ENCODE results near the gene SEZ6L2.

Gene SEZ6L2

GRCh38 chr16:29900102-29900887, 945 bp upstream of the SEZ6L2 start, which contains the start of gene ASPHD1 (continued):
- TF ChIP-seq ZNF148 (tag by site-specific recombination; IDR thresholded peaks at IDR 0.05; ENCODE audit: borderline replicate concordance) (peak; percentile 69), KLF10 (tag by site-specific recombination; IDR thresholded peaks at IDR 0.05) (peak; percentile 94), ZNF114 (tag by site-specific recombination; IDR thresholded peaks at IDR 0.05) (0 out of 2 replicates have a peak, but pooled peaks have one; percentile 38), ZNF398 (tag by site-specific recombination; IDR thresholded peaks at IDR 0.05) (peak; percentile 100), ZNF266 (tag by site-specific recombination; IDR thresholded peaks at IDR 0.05; ENCODE audit: low read depth) (no peak), ZNF701 (tag by site-specific recombination; IDR thresholded peaks at IDR 0.05) (no peak), ZNF791 (tag by site-specific recombination; IDR thresholded peaks at IDR 0.05) (no peak), ZNF214 (tag by site-specific recombination; IDR thresholded peaks at IDR 0.05; ENCODE audit: borderline replicate concordance) (no peak), ZNF24 (tag by site-specific recombination; IDR thresholded peaks at IDR 0.05) (peak; percentile 50; the same call in 1 of the 2 replicates), PATZ1 (tag by site-specific recombination; IDR thresholded peaks at IDR 0.05) (peak; percentile 97), ZNF23 (tag by site-specific recombination; IDR thresholded peaks at IDR 0.05; ENCODE audit: borderline replicate concordance) (no peak), ZNF16 (tag by site-specific recombination; IDR thresholded peaks at IDR 0.05; ENCODE audit: low read depth) (peak; percentile 93), ZNF341 (tag by site-specific recombination; IDR thresholded peaks at IDR 0.05; ENCODE audit: low read depth) (0 out of 2 replicates have a peak, but pooled peaks have one; percentile 23), ZNF404 (tag by site-specific recombination; IDR thresholded peaks at IDR 0.05) (no peak), ZNF596 (tag by site-specific recombination; IDR thresholded peaks at IDR 0.05) (peak; percentile 90), KLF8 (tag by site-specific recombination; IDR thresholded peaks at IDR 0.05) (peak; percentile 77; the same call in 1 of the 2 replicates), INSM2 (tag by site-specific recombination; IDR thresholded peaks at IDR 0.05) (0 out of 2 replicates have a peak, but pooled peaks have one; percentile 39), ZNF433 (tag by site-specific recombination; IDR thresholded peaks at IDR 0.05; ENCODE audit: low read depth) (no peak), ZNF518A (tag by site-specific recombination; conservative IDR thresholded peaks at IDR 0.05; ENCODE audit: low read depth) (no peak), ZBTB20 (tag by site-specific recombination; IDR thresholded peaks at IDR 0.05) (peak; percentile 98), SP2 (tag by site-specific recombination; IDR thresholded peaks at IDR 0.05) (peak; percentile 72), ZNF280C (tag by site-specific recombination; IDR thresholded peaks at IDR 0.05) (no peak), ZFP41 (tag by site-specific recombination; IDR thresholded peaks at IDR 0.05; ENCODE audit: borderline replicate concordance) (no peak)
